ENCODE results near the gene NR2F1.

Gene NR2F1

DNA sequence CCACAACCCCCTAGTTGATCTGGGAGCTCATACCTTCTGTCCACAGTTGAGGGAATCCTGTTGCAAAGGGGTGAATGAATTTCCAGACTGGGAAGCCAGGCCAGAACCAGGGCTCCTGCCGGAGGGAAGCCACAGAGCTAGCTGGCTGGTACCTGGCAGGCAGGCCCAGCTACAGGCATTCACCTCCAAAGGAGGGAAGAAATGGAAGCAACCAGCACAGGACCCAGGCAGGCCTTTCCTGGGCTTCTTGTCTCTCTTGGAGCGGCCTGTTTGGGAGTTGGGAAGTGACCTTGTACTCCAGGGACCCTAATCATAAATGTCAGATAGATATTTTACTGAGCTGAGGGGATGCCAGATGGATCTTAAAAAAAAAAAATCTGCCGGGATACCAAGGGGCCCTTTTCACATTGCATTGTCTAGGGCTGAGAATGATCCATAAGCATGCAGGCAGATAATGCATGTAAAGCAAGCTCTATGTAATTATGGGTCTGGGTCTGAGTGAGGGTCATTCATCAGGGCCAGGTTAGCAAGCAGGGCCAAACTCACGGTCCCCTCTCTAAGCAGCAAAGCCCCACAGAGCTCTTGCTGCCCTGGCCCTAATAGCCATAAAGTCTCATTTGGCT, 8.4 kb downstream of the NR2F1 start:
- DNase-seq: no peak

- DNase-seq: no peak
Measured at GRCh38 chr5:93592883-93593282, 9.9 kb downstream of the NR2F1 start.

DNA sequence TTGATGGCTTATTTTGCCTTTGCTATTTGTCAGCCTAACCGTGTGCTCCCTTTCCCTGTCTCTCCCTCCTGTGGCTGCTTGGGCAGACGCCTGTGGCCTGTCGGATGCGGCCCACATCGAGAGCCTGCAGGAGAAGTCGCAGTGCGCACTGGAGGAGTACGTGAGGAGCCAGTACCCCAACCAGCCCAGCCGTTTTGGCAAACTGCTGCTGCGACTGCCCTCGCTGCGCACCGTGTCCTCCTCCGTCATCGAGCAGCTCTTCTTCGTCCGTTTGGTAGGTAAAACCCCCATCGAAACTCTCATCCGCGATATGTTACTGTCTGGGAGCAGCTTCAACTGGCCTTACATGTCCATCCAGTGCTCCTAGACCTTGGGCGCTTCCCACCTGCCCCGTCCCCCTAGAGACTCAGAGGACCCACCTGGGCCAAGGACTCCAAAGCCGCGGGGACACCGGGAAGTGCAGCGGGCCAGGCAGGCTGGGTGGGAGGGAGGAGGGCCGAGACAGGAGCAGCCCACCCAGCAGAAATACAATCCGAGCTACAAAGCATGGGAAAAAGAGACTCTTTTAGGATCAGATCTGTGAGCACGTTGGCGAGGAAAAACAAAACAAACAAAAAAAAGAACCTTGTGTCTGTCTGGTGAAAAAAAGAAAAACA, 10.6 kb downstream of the NR2F1 start:
- no peak for DNase-seq

DNA sequence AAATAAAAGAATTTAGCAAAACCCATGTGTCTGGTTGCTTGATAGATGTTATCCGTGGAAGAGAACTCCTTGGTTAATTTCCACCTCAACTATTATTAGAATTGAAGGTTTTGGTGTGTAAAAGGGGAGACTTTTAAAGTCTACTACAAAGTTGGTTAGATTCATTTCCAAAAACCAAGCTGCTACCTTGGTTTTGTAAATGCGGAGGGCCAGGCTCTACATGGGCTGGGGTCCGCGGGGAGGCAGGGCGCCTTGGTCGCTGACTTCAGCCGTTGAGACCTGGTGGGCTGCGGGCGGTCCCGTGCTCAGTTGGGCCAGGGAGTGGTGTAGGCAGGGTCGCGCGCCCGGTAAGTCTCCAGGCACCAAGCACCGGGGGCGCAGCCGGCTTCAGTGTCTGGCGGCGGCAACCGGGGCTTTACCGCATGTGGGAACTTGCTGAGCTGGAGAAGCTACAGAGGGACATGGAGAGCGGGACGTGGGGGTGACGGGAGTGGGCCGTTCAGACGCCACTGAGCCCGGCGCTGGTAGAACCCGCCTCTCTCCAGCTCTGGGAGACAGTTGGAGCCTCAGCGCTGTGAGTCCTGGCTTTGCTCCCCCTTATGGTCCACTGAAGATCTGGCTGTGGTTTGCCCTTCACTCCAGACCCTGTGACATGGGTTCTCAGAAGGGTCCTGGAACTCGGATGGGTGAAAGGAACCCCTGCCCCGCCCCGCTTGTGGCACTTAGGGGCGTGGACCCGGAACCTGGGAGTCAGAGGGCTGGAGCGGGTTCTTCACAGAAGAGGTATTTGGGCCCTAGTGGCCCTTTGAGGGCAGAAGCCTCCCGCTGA, 11.8 kb downstream of the NR2F1 start:
- DNase-seq: no peak

GRCh38 chr5:93595420-93596147, 12.6 kb downstream of the NR2F1 start:
- DNase-seq: no peak

DNA sequence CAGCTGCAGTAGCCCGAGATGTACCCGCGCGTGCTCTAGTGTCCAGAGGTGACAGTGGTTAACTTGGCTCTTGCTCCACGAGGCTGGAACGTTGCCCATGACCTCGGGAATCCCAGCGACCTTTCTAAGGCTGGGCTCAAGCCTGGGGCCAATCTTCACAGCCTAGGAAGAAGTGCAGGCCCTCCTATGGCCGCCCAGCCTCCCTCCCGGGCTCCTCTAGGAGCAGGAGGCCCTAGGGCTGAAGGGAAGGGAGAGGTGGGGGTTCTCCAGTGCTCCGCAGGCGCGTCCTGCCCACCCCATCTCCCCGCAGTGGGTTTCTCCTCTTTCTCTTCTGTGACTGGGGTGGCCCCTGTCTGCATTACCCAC, 13.3 kb downstream of the NR2F1 start:
- no peak for DNase-seq

GRCh38 chr5:93596676-93597490, 13.9 kb downstream of the NR2F1 start:
- DNase-seq: no peak

DNA sequence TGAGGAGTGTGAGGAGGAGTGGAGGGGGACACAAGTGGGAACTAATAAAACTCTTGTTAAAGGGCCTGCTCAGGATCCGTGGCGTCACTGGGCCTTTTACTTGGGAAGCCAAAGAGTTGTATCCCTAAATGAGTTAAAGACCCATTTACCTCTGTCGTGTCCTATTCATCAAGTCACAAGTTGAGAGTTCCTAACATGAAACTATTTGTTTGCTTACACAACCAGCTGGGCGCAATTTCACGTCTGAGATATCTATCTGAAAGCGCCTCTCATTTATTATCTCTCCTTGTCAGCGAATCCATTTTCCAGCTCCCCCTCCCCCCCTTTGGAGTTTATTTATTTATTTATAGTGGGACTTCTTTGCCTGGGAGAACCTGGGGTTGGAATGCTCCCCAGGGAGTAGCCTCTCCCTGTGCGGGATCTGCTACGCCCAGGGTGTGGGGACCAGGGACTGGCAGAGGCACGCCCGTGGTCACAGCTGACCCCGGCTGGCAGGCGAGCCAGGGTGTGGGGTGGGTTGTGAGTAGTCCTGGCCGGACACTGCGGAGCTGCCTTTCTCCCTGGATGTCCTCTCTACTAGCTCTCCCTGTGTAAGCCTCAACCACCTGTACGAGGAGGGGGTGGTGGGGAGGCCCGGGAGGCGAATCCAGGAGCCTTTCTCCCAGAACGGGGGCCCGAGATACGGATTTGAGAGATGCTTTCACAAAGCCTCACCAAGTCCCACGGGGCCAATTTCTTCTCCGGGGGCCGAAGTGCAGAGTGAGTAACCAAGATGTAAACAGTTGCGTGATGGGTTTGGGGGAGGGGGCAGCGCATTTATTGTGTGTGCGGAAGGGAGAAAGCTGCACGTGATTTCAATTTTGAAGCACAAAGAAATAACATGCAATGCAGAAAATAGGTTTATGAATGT, 15.3 kb downstream of the NR2F1 start:
- DNase-seq: no peak

DNA sequence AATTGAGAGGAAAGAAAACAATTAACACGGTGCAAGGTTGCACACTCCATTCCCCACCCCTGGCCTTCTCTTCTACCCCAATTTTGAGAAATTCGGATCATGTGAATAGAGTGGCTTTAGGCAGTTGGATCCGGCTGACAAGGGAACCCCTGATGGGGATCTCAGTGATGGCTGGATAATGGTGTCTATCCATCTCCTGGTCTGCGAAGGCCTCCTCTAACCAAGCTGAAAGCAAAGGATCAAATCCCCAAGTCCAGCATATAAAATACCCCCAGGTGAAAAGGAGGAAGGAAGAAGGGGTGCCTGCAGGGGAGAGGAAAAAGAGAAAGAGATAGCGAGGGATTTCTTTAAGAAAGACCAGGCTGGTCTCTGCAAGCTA, 16.0 kb downstream of the NR2F1 start:
- no peak for DNase-seq

DNA sequence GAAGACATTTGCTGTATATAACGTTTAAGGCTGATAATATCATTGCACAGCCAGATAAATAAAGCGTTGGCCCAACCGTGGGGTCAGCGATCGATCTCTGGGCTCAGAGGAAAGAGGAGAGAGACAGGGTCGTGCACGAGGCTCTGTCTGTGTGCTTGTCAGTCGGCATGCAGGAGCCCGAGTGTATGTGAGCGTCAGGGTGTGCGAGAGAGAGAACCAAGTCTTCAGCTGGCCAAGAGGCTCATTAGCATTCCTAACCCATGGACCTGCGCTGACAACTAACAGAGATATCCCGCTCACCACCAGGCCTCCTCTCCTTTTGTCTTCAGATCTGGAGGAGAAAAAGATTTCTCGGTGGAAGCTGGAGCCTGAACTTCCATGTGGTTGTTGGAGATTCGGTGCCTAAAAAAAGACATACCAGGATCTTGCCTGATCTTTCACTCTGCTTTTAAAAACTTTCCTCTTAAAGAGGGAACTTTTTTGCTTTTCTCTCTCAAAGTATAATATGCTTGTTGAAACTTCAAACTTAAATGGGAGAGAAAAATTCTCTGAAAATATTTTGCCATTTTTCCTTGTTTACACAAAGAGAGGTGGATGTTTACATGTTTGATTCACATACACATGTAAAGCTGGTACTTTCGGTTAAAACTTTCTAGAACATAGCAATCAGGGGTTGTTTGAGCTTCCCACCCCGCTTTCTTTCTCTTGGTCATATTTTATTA, 16.5 kb downstream of the NR2F1 start:
- no peak for DNase-seq

DNA sequence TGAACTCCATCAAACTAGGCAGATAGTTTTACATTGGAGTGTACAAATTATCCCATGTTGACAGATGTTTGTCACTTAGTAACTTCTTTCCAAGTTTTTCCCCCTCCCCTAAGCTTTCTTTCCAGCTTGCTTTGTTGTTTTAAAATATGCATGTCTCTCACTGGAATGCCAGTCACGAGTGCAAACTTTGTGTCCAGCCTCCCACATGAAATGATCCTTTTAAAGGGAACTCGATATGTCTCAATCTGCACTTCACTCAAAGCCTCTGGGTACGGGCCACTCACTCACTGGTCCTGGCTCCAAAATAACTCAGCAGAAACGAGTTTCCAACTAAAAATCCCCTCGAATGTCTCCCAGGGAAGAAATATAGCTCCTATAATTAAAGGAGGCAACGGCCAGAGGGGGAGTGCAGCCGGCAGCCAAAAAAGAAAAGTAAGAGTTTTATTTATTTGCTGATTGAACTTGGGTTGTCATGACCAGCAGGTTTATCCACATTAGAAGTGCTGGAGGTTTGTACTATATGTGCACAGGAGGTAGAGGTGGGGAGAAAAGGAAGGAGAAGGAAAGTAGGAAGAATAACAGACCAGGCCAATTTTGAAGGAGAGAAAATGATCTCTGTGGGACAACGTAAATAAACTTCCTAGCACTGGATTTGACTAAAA, 17.5 kb downstream of the NR2F1 start:
- DNase-seq: no peak

GRCh38 chr5:93601071-93601801, 18.2 kb downstream of the NR2F1 start:
- DNase-seq: no peak

DNA sequence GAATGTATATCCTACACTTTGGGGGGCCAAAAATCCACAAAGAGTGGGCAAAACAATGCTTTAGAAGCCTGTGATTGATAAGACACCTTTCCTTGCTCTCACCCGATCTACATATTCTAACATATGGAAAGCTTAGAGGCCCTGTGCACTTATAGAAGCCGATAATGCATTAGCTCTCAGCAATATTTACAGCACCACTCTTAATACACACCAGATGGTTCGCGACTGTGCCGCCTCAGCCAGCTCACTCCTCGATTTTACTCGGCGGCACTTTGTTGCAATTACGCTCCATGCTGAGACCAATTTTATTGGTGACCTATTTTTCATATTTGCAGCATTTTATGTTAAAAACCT, 18.8 kb downstream of the NR2F1 start:
- DNase-seq: no peak

DNA sequence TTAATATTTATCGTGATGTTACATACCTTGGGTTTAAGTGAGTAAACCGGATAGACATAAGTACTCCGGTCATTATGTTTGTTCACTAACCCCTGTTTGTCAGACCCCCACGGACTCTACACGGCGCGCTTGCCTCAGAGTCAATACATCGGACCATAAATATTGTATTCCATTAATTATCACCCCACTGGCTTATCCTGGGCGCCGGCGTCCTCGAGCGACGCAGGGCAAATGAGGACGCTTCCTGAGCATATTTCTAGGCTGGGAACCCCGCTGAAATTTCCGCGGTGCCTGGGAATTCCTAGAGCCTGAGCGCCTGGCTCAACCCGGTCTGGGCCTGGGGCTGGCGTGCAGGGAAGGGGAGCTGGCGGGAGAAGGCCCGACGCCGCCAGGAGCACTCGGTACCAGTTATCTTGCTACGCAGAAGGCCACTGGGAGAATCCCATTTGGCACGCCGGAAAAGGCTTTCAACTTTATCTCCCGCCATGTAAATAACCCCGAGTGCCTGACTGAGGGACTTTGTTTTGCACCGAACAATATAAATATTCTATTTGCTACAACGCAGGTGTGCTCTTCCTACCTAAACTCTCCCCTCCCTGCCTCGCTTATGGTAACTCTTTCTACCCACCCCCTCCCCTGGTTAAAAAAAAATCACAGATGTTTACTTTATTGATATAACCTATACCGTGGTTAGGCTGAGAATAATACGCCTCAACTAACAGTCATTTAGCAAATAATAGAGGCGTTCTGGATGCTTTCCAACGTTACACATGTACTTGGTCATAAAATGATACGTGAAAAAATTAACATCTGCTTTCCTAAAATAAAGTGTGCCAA, 19.4 kb downstream of the NR2F1 start:
- DNase-seq: no peak

- DNase-seq: no peak
Measured at GRCh38 chr5:93603078-93603792, 20.2 kb downstream of the NR2F1 start.

DNA sequence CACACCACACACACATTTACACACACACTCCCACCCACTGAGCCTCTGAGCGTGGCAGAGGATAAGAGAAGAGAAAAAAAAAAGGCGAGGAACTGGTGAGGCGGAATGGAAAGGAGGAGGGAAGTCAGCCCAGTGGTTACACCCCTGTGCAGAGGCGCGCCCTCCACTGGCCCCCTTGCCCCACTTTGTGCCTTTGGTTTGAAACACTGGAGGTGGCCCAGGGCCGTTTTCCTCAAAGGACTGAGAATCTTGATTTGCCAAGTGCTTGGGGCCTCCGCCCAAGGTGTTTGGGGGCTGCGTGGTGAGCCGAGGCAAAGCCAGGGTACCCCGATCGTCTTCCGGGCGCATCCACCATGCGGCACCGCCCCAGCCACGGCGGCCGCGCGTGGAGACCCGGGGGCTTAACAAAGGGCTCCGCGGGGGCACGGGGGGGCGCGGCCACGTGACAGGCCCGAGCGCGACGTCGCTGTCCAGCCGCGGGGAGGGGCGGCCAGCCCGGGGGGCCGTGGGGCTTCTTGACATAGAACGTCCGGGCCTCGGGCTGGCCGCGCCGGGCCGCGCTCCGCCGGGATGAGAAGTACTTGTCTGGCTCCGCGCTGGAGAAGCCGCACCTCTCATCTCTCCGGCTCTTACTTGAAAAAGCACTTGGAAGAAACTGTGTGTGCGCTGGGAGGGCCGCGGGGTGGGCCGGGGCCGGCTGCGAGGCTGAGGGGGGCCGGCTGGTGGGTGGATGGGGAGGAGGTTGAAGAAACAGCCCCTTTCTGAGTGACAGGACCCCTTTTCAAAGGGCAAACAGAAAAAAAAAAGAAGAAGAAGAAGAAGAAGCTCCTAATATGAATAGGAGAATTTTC, 21.0 kb downstream of the NR2F1 start:
- DNase-seq: no peak
